ENCODE measurements around the gene MAGEB6.
"Not testable (repeated sequence)": the region's sequence is repeated elsewhere in the genome, so short reads cannot be mapped to it uniquely, and the experiment has no call there.

MAGEB6 gene, protein sequence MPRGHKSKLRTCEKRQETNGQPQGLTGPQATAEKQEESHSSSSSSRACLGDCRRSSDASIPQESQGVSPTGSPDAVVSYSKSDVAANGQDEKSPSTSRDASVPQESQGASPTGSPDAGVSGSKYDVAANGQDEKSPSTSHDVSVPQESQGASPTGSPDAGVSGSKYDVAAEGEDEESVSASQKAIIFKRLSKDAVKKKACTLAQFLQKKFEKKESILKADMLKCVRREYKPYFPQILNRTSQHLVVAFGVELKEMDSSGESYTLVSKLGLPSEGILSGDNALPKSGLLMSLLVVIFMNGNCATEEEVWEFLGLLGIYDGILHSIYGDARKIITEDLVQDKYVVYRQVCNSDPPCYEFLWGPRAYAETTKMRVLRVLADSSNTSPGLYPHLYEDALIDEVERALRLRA

DNA sequence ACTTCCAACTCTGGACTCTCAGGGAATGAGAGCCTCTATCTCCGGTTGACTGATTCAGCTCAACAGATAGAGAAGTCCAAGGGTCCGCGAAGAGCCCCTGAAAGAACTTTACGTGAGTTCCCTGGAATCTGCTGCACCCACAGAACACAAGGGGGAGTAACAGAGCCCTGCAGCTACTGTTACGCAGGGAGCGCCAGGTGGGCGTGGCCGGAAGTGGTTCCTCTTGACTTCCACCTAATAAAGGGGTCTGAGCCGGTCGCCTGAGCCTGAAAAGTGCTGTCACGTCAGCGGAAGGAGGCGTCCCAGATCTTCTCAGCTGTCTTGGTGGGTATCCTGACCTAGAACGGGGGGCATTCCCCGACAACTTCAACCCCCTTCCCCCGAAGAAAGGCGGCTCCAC, at the start of gene MAGEB6:
MAGEB6 (plus strand) TSS at position 237 of the 400 bp plus-strand sequence. CDS start 1,407 bp downstream, outside the sequence.
- no peak for DNase-seq

DNA sequence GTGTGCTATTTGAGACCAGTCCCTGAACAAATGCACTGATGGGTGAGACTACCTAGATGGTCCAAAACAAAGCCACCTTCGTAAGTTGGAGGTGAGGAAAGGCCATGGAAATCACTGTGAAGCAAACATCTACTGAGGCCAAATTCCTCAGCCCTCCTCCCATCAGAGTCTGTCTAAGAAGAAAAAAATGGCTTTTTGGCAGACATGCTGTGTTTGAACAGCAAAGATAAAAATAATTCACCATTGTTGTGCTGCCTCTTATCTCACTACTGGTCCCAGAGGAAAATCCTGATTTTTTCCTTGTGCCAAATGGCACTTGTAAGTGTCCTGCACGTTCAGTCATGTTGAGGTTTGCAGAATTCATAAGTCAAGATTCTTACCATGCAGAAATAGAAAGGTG, 46.2 kb upstream of the MAGEB6 start:
- DNase-seq = no peak

DNA sequence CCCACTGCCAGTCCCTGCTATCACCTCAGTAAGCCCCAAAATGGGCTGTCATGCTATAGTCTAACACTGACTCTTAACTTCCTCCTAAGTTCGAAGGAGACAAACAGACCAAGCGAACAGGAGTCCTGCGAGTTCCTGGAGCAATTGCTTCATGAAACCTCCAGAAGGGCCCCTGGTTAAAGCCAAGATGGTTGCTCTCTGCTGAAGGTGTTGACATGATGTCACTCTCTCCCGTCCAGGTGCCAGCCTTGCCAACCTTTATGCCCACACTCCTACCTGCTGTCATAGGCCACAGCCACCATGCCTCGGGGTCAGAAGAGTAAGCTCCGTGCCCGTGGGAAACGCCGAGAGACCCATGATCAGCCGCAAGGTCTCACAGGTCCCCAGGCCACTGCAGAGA, 31.9 kb upstream of the MAGEB6 start, which contains the start of gene MAGEB6B:
MAGEB6B (plus strand) TSS at position 301 of the 400 bp plus-strand sequence; CDS start at position 301, 0 bp downstream.
- DNase-seq = no peak

DNA sequence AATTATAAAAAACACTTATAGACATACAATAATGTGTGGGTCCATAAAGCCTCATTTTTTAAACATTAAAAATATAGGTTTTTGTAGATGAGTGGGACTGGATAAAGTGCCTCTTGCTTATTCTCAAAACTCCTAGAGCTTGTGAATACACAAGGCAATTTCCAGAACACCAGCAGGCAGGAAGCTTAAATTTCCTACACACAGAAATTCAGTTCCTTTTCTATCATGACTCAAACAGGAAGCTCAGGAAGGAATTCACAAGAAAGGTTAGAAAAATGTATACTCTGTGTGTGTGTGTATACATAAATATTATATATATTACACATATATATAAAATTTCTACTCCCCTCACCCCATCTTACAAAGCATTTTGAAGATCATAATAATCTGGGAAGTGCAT, 11.3 kb downstream of the MAGEB6 start:
- DNase-seq = no peak

DNA sequence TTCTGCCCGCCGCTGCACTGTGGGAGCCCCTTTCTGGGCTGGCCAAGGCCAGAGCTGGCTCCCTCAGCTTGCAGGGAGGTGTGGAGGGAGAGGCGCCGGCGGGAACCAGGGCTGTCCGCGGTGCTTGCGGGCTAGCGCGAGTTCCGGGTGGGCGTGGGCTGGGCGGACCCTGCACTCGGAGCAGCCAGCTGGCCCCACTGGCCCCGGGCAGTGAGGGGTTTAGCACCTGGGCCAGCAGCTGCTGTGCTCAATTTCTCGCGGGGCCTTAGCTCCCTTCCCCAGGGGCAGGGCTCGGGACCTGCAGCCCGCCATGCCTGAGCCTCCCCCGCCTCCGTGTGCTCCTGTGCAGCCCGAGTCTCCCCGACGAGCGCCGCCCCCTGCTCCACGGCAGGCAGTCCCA, 12.5 kb downstream of the MAGEB6 start:
- not testable (repeated sequence) for DNase-seq

DNA sequence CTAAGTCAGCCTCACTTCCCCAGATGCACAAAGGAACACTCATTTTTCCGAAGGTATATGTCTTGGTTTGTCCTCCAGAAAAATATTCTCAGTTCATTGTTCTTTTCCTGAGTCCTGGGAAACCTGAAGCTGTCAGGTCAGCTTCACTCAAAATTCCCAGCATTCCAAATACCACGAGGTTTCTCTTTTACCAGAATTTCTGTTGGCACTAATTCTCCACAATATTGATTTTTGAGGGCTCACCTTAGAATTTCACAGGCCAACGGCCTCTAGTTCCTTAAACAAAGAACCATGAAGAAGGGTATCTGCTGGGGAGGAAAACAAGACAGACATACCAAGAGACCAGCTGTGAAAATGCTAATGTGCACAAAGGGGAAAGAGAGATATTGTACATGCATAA, 15.8 kb downstream of the MAGEB6 start:
- no peak for DNase-seq

DNA sequence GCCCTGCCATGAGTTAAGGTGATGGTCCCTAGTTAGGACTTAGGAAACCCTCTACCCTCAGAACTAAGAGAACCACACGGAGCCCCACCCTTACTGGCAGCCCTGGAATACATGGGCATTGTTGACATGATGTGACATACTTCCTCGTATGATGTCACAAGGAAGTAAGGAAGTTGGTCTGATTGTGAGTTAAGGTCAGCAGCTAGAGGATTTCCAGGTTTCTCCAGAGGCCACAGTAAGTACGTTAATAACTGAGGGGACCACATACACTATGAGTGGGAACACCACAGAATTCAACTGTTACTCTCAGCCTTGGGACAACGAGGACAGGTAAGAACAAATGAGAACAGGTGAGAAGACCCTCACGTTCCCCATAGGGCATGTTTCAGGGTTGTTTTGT, 23.6 kb downstream of the MAGEB6 start, which contains the start of gene MAGEB5:
MAGEB5 (plus strand) TSS at position 301 of the 400 bp plus-strand sequence. CDS start 1,133 bp downstream, outside the sequence.
- no peak for DNase-seq

DNA sequence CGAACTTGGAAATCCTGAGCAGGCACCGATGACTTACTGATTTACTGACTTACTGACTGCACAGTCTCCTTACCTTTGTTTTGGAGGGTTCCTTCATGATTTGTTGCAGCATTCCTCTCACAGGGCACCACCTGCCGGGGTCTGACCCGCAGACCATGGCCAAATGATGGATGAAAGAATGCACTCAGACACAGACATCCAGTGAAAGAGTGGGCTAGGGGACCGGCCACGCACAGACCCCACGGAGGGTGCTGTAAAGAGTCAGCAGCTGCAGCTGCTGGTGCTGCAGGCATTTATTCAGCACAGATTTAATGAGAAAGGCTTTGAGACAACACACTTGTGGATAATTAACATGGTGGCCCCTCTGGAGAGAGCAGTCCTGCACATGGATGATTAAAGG, 27.1 kb downstream of the MAGEB6 start:
- no peak for DNase-seq

DNA sequence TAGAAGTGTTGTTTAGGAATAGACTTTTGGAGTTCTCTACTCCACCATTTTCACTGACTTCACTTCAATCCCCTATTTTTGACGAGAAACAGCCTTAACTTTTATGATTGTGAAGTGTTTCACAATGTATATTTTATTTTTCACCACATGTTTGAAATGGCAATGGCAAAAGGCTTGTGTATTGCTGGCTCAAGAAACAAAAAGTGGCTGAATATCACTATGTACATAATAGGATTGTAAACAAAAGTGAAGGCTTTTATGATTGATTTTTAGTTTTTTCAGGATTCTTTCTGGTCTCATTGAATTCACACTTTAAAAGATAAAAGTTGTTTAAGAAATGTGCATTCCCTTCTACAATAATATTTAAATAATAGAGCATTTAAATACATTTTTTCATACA, 41.9 kb downstream of the MAGEB6 start:
- DNase-seq = no peak
